HepG2 (cell line): Measurements from ENCODE around the gene PFKFB4. TPM values are rescaled to one million over a fixed set of nuclear protein-coding genes. Genes with fewer than 3 reads are reported as not detected.

Experiments used
- ARID4A ChIP-seq: sonication (generic); formaldehyde crosslinking; IDR thresholded peaks from 2 replicates; pipeline ENCODE4 v1.5.0; 2020; ENCODE audit warnings: mild to moderate bottlenecking, missing genetic modification reagents, borderline replicate concordance
- CCDC6 ChIP-seq: sonication (generic); formaldehyde crosslinking; IDR thresholded peaks from 2 replicates; pipeline ENCODE4 v1.8.1; 2022; ENCODE audit warnings: mild to moderate bottlenecking, missing genetic modification reagents, moderate library complexity
- DRAP1 ChIP-seq: IDR thresholded peaks from 2 replicates; pipeline ENCODE4 v1.6.1; 2016; ENCODE audit warnings: missing genetic modification reagents, missing compliant biosample characterization
- DZIP1 ChIP-seq: sonication (generic); formaldehyde crosslinking; IDR thresholded peaks from 2 replicates; pipeline ENCODE4 v1.5.0; 2020; ENCODE audit warnings: mild to moderate bottlenecking, missing genetic modification reagents
- KDM1A ChIP-seq: IDR thresholded peaks from 2 replicates; pipeline ENCODE4 v1.6.1; 2016; ENCODE audit warnings: missing compliant biosample characterization
- RARG ChIP-seq: sonication (generic); formaldehyde crosslinking; IDR thresholded peaks from 2 replicates; pipeline ENCODE4 v1.4.0; 2020; ENCODE audit warnings: low read depth, mild to moderate bottlenecking, missing genetic modification reagents
- SIN3A ChIP-seq: IDR thresholded peaks from 2 replicates; pipeline ENCODE4 v1.6.1; 2011; ENCODE audit warnings: low read depth, mild to moderate bottlenecking, control low read depth, low read length, borderline replicate concordance
- ZEB1 ChIP-seq: IDR thresholded peaks from 2 replicates; pipeline ENCODE4 v1.6.1; 2012; ENCODE audit warnings: mild to moderate bottlenecking, low read depth, inconsistent platforms; ENCODE audit not compliant: insufficient replicate concordance
- ZNF354B ChIP-seq: sonication (generic); formaldehyde crosslinking; IDR thresholded peaks from 2 replicates; pipeline ENCODE4 v1.8.0; 2022; ENCODE audit warnings: mild to moderate bottlenecking, missing genetic modification reagents
- ZNF7 ChIP-seq: IDR thresholded peaks from 2 replicates; pipeline ENCODE4 v1.6.1; 2016; ENCODE audit warnings: missing biosample characterization, missing genetic modification reagents
- polyA plus RNA-seq, 8 experiments: library from polyadenylated mRNA; depleted of rRNA in 3 of 8; stranded (reverse) in 7 of 8; unstranded in 1 of 8; fragments of >200 nt; fragmentation: Illumina TruSeq in 4 of 8; extraction: Trizol in 4 of 8; gene quantifications; 2 replicates each; pipeline versions ENCODE4 v1.2.1 to v1.2.3, GENCODE V29; 2011 to 2016; ENCODE audit warnings: low read depth in 4 of 8, missing spikeins in 1 of 8, mixed read lengths in 1 of 8; ENCODE audit not compliant: insufficient read depth in 1 of 8
- total RNA-seq, 5 experiments: library from RNA; depleted of rRNA; stranded (reverse); fragments of >200 nt; fragmentation: Illumina TruSeq; extraction: Trizol; gene quantifications; 2 replicates each; pipeline ENCODE4 v1.2.3, GENCODE V29; 2016; ENCODE audit warnings: low read depth in 1 of 5
- TF ChIP-seq, protein P1 (sequence below): IDR thresholded peaks from 2 replicates; pipeline ENCODE4 v1.6.1; 2016; ENCODE audit warnings: low read depth, borderline replicate concordance
- TF ChIP-seq, protein P2 (sequence below): sonication (generic); formaldehyde crosslinking; IDR thresholded peaks from 2 replicates; pipeline ENCODE4 v1.5.1; 2020; ENCODE audit warnings: mild to moderate bottlenecking, missing genetic modification reagents, moderate library complexity
- TF ChIP-seq, protein P3 (sequence below): sonication (generic); formaldehyde crosslinking; IDR thresholded peaks from 2 replicates; pipeline ENCODE4 v1.5.0; 2020; ENCODE audit warnings: missing genetic modification reagents

PFKFB4 gene
- total and polyA plus RNA-seq, 2 of the 13 experiments (the other 11 are each of a cell fraction or from before 2014, with no cell fraction given), result 7.1 to 103 TPM

DNA sequence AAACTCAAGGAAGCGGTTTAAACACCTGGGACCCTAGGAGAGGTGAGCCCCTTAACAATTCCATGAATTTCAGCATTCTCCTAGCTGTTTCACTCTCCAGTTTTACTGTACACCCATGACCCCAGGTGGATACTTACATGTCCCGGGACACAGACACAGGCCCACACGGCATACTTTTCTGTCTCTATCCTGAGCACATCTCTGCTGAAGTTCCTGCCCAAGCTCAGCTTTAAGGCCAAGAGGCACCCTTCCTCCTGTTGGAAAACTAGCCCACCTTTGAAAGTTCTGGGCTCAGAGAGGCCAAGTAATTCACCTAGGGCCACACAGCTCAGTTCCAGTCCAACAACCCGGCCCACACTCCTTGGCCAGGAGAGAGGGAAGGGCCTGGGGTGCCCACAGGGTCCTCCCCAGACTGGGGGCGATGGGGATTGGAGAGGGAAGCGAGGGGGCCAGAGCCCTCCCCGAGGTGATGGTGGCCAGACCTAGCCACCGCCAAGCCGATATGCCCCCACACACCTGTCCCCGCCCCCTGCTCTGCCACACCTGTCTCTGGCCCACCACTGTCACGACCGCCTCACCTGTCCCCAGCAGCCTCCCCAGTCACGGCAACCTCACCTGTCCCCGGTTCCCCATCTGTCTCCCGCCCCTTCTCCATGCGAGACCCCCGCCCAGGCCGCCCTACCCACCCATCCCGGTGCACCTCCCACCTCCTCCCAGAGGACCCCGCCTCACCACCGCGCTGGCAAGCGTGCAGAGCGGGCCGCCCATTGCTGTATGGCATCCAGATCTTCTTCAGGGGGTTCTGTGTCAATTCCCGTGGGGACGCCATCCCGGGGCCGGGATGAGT lies 431 bp downstream of the PFKFB4 start (continued):
- TF ChIP-seq DZIP1 (CRISPR knock-in tag) (peak; percentile 33; the same call in 1 of the 2 replicates), RARG (CRISPR knock-in tag) (no peak), KDM1A (CRISPR knock-in tag) (peak; percentile 69; the same call in 1 of the 2 replicates), SIN3A (0 out of 2 replicates have a peak, but pooled peaks have one; percentile 57), ZNF7 (no peak), DRAP1 (no peak), ZEB1 (peak; percentile 28), ARID4A (CRISPR knock-in tag) (peak; percentile 62), ZNF354B (CRISPR knock-in tag) (0 out of 2 replicates have a peak, but pooled peaks have one; percentile 37), CCDC6 (CRISPR knock-in tag) (no peak)
- TF ChIP-seq, protein P1, sequence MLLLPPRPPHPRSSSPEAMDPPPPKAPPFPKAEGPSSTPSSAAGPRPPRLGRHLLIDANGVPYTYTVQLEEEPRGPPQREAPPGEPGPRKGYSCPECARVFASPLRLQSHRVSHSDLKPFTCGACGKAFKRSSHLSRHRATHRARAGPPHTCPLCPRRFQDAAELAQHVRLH, result 0 out of 2 replicates have a peak, but pooled peaks have one; percentile 29
- TF ChIP-seq, protein P2, sequence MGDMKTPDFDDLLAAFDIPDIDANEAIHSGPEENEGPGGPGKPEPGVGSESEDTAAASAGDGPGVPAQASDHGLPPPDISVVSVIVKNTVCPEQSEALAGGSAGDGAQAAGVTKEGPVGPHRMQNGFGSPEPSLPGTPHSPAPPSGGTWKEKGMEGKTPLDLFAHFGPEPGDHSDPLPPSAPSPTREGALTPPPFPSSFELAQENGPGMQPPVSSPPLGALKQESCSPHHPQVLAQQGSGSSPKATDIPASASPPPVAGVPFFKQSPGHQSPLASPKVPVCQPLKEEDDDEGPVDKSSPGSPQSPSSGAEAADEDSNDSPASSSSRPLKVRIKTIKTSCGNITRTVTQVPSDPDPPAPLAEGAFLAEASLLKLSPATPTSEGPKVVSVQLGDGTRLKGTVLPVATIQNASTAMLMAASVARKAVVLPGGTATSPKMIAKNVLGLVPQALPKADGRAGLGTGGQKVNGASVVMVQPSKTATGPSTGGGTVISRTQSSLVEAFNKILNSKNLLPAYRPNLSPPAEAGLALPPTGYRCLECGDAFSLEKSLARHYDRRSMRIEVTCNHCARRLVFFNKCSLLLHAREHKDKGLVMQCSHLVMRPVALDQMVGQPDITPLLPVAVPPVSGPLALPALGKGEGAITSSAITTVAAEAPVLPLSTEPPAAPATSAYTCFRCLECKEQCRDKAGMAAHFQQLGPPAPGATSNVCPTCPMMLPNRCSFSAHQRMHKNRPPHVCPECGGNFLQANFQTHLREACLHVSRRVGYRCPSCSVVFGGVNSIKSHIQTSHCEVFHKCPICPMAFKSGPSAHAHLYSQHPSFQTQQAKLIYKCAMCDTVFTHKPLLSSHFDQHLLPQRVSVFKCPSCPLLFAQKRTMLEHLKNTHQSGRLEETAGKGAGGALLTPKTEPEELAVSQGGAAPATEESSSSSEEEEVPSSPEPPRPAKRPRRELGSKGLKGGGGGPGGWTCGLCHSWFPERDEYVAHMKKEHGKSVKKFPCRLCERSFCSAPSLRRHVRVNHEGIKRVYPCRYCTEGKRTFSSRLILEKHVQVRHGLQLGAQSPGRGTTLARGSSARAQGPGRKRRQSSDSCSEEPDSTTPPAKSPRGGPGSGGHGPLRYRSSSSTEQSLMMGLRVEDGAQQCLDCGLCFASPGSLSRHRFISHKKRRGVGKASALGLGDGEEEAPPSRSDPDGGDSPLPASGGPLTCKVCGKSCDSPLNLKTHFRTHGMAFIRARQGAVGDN, result no peak
- TF ChIP-seq, protein P3, sequence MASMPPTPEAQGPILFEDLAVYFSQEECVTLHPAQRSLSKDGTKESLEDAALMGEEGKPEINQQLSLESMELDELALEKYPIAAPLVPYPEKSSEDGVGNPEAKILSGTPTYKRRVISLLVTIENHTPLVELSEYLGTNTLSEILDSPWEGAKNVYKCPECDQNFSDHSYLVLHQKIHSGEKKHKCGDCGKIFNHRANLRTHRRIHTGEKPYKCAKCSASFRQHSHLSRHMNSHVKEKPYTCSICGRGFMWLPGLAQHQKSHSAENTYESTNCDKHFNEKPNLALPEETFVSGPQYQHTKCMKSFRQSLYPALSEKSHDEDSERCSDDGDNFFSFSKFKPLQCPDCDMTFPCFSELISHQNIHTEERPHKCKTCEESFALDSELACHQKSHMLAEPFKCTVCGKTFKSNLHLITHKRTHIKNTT (CRISPR knock-in tag), result no peak
